ENCODE measurements around the gene CD300H.

DNA sequence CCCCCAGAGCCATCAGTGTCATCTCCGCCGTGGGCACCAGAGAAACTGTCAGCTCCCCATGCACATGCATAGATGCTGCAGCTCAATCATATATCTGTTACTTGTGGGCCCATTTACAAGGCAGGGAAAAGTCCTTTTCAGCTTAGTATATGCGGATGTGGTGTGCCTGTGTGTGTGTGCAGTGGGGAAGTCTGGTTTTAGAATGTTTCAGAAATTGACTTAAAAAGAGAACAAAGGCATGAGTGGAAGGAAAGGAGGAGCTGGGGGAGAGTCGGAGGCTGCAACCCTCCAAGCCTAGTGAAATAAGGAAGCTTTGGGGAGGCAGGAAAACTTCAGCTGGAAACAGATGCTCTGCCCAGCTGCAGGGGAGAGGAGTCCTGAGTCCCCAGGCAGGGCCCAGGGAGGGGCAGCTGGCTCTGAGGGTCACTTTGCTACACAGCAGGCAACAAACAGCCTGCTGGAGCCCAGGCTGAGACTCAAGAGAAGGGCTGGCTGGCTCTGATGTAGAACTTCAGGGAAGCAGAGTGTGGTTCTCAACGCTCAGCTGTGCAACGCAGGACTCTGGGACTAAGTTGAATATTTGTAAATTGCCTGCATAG is 35.8 kb upstream of the CD300H start:
- TF ChIP-seq, protein P1, sequence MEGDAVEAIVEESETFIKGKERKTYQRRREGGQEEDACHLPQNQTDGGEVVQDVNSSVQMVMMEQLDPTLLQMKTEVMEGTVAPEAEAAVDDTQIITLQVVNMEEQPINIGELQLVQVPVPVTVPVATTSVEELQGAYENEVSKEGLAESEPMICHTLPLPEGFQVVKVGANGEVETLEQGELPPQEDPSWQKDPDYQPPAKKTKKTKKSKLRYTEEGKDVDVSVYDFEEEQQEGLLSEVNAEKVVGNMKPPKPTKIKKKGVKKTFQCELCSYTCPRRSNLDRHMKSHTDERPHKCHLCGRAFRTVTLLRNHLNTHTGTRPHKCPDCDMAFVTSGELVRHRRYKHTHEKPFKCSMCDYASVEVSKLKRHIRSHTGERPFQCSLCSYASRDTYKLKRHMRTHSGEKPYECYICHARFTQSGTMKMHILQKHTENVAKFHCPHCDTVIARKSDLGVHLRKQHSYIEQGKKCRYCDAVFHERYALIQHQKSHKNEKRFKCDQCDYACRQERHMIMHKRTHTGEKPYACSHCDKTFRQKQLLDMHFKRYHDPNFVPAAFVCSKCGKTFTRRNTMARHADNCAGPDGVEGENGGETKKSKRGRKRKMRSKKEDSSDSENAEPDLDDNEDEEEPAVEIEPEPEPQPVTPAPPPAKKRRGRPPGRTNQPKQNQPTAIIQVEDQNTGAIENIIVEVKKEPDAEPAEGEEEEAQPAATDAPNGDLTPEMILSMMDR (IDR thresholded peaks at IDR 0.05): no peak
- TF ChIP-seq POLR2AphosphoS5 (IDR thresholded peaks at IDR 0.05; ENCODE audit: low read depth, low read length) (no peak), SIN3A (IDR thresholded peaks at IDR 0.05; ENCODE audit: borderline replicate concordance, insufficient read depth, low read depth, low read length) (no peak), TCF7L2 (IDR thresholded peaks at IDR 0.05; ENCODE audit: low read depth, low read length) (no peak)
- TF ChIP-seq, protein P2, sequence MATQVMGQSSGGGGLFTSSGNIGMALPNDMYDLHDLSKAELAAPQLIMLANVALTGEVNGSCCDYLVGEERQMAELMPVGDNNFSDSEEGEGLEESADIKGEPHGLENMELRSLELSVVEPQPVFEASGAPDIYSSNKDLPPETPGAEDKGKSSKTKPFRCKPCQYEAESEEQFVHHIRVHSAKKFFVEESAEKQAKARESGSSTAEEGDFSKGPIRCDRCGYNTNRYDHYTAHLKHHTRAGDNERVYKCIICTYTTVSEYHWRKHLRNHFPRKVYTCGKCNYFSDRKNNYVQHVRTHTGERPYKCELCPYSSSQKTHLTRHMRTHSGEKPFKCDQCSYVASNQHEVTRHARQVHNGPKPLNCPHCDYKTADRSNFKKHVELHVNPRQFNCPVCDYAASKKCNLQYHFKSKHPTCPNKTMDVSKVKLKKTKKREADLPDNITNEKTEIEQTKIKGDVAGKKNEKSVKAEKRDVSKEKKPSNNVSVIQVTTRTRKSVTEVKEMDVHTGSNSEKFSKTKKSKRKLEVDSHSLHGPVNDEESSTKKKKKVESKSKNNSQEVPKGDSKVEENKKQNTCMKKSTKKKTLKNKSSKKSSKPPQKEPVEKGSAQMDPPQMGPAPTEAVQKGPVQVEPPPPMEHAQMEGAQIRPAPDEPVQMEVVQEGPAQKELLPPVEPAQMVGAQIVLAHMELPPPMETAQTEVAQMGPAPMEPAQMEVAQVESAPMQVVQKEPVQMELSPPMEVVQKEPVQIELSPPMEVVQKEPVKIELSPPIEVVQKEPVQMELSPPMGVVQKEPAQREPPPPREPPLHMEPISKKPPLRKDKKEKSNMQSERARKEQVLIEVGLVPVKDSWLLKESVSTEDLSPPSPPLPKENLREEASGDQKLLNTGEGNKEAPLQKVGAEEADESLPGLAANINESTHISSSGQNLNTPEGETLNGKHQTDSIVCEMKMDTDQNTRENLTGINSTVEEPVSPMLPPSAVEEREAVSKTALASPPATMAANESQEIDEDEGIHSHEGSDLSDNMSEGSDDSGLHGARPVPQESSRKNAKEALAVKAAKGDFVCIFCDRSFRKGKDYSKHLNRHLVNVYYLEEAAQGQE (IDR thresholded peaks at IDR 0.05; ENCODE audit: insufficient read depth in 1 of 2, low read depth in 2 of 2, low read length in 1 of 2): no peak
